Natural killer cell (primary cell): ENCODE data around the gene MLPH. TPM values are rescaled to one million over a fixed set of nuclear protein-coding genes. Genes with fewer than 3 reads are reported as not detected.

Experiments
- ATAC-seq, 3 donors: fragments of 150-1000 bp in 2 of 3; fragments of 200-7000 bp in 1 of 3; cut with Tn5 transposase; 1 replicate in 1 of 3; 2 replicates in 2 of 3; pipeline ENCODE4 v1.10.0; 2021; ENCODE audit warnings: mild to moderate bottlenecking in 2 of 3, moderate library complexity in 2 of 3
- DNase-seq, 2 donors: peaks; one replicate each; pipeline versions ENCODE4 v3.0.0 to v3.0.0-alpha.2; 2013 to 2021; ENCODE audit warnings: mixed read lengths in 1 of 2
- H3K27ac ChIP-seq: one replicate; pipeline ENCODE4 v1.5.1; 2013; ENCODE audit warnings: mild to moderate bottlenecking, low read length
- H3K27me3 ChIP-seq: one replicate; pipeline ENCODE4 v1.6.1; 2013; ENCODE audit warnings: low read length; ENCODE audit not compliant: control insufficient read depth, insufficient read depth
- H3K36me3 ChIP-seq: one replicate; pipeline ENCODE4 v1.6.1; 2013; ENCODE audit warnings: low read length; ENCODE audit not compliant: control insufficient read depth, insufficient read depth
- H3K4me1 ChIP-seq: one replicate; pipeline ENCODE4 v1.6.1; 2013; ENCODE audit warnings: low read length; ENCODE audit not compliant: control insufficient read depth, insufficient read depth
- H3K4me3 ChIP-seq: one replicate; pipeline ENCODE4 v1.5.1; 2013; ENCODE audit warnings: low read length
- H3K9me3 ChIP-seq: one replicate; pipeline ENCODE4 v1.6.1; 2013; ENCODE audit warnings: low read length; ENCODE audit not compliant: control insufficient read depth, insufficient read depth
- H3K27ac Mint-ChIP-seq, 2 donors: one replicate each; pipeline ENCODE4 v1.8.0; 2022; ENCODE audit warnings: mild to moderate bottlenecking in 2 of 2, mixed read lengths in 2 of 2, moderate library complexity in 1 of 2
- H3K27me3 Mint-ChIP-seq, 2 donors: one replicate each; pipeline ENCODE4 v1.8.0; 2022; ENCODE audit warnings: low read depth in 2 of 2, mixed read lengths in 2 of 2
- H3K36me3 Mint-ChIP-seq: one replicate; pipeline ENCODE4 v1.8.0; 2022; ENCODE audit warnings: mixed read lengths
- H3K4me1 Mint-ChIP-seq, 2 donors: one replicate each; pipeline ENCODE4 v1.8.0; 2022; ENCODE audit warnings: mixed read lengths in 2 of 2
- H3K4me3 Mint-ChIP-seq: one replicate; pipeline ENCODE4 v1.8.0; 2022; ENCODE audit warnings: mild to moderate bottlenecking, moderate library complexity, mixed read lengths
- H3K9me3 Mint-ChIP-seq, 2 donors: one replicate each; pipeline ENCODE4 v1.8.0; 2022; ENCODE audit warnings: mixed read lengths in 2 of 2
- CTCF ChIP-seq: fragments of 200-600 bp; IDR thresholded peaks from one replicate; pipeline ENCODE4 v1.8.0; 2022; ENCODE audit warnings: antibody characterized with exemption
- WGBS: methylation state at CpG from one replicate; pipeline ENCODE4 v1.1.7; 2013; ENCODE audit warnings: missing lambda C conversion rate; ENCODE audit not compliant: insufficient coverage; 5-methylcytosine and 5-hydroxymethylcytosine counted together
- intact Hi-C: fragments of 100-400 bp; cut with micrococcal nuclease; formaldehyde crosslinking; loops from one replicate; pipeline ENCODE4 v1.14.2; 2022
- total RNA-seq, 4 donors: library from RNA; stranded (reverse); fragments of 120-200 nt in 1 of 4; gene quantifications; one replicate each; pipeline versions ENCODE4 v1.2.3 to v1.2.4, GENCODE V29; 2013 to 2022

Gene MLPH
- total RNA-seq, 3 donors from 2014 or later (not counting 1 experiment from before 2014, with no cell fraction given) = not detected

GRCh38 chr2:237569041-237569440 lies 82.0 kb downstream of the MLPH start:
- Mint-ChIP-seq H3K27me3 (peaks cover 0 to 5% of the 10 kb centered on the region in 2 donors), H3K4me1 (peaks cover 5 to 6% of the 10 kb centered on the region in 2 donors), H3K4me3 (no peak overlapping the region), H3K36me3 (no peaks in the 10 kb centered on the region), H3K9me3 (no peaks in the 10 kb centered on the region), H3K27ac (no peak overlapping the region)
- no peak for TF ChIP-seq CTCF
- Histone ChIP-seq H3K4me3 (no peak overlapping the region), H3K4me1 (peaks cover 6% of the 10 kb centered on the region), H3K36me3 (no peaks in the 10 kb centered on the region), H3K27me3 (no peaks in the 10 kb centered on the region), H3K27ac (no peak overlapping the region), H3K9me3 (no peaks in the 10 kb centered on the region)
- WGBS = 89% methylated on average over 3 of the region's 5 CpGs
- DNase-seq (no peak), ATAC-seq (no peak)
- intact Hi-C loops = no loop called here

GRCh38 chr2:237569896-237570295 lies 82.8 kb downstream of the MLPH start:
- H3K27me3 ChIP-seq = no peaks in the 10 kb centered on the region
- no peaks in the 10 kb centered on the region for H3K9me3 ChIP-seq
- ATAC-seq (no peak), DNase-seq (no peak)
- no peak overlapping the region for H3K4me3 Mint-ChIP-seq
- TF ChIP-seq CTCF = no peak
- H3K4me1 Mint-ChIP-seq = peaks cover 5 to 6% of the 10 kb centered on the region in 2 donors
- no peaks in the 10 kb centered on the region for H3K9me3 Mint-ChIP-seq
- H3K27ac ChIP-seq = no peak overlapping the region
- H3K36me3 Mint-ChIP-seq = no peaks in the 10 kb centered on the region
- H3K4me3 ChIP-seq = no peak overlapping the region
- H3K27me3 Mint-ChIP-seq = peaks cover 0 to 5% of the 10 kb centered on the region in 2 donors
- H3K4me1 ChIP-seq = peaks cover 6% of the 10 kb centered on the region
- H3K27ac Mint-ChIP-seq = no peak overlapping the region
- intact Hi-C loops = loop anchor here (5.0 kb wide), 2 partner anchors 148 to 418 kb away; no protein-coding TSS in a partner anchor
- no peaks in the 10 kb centered on the region for H3K36me3 ChIP-seq
- 93% methylated on average over 3 of the region's 3 CpGs for WGBS

- Histone ChIP-seq H3K4me3 (no peak overlapping the region), H3K27ac (no peak overlapping the region), H3K4me1 (peaks cover 6% of the 10 kb centered on the region), H3K27me3 (no peaks in the 10 kb centered on the region), H3K9me3 (no peaks in the 10 kb centered on the region), H3K36me3 (no peaks in the 10 kb centered on the region)
- Mint-ChIP-seq H3K4me3 (no peak overlapping the region), H3K9me3 (no peaks in the 10 kb centered on the region), H3K27me3 (peaks cover 0 to 5% of the 10 kb centered on the region in 2 donors), H3K36me3 (no peaks in the 10 kb centered on the region), H3K27ac (no peak overlapping the region), H3K4me1 (peaks cover 5 to 6% of the 10 kb centered on the region in 2 donors)
- no peak for ATAC-seq
- TF ChIP-seq CTCF = no peak
- intact Hi-C loops = loop anchor here (5.0 kb wide), 2 partner anchors 149 to 419 kb away; no protein-coding TSS in a partner anchor
- DNase-seq = no peak
- WGBS = 86% methylated on average over 9 of the region's 9 CpGs
Observed at GRCh38 chr2:237570776-237571335, 83.8 kb downstream of the MLPH start.

- no peak for TF ChIP-seq CTCF
- H3K4me3 ChIP-seq = no peak overlapping the region
- H3K4me3 Mint-ChIP-seq = no peak overlapping the region
- WGBS = 95% methylated on average over 7 of the region's 7 CpGs
- no peaks in the 10 kb centered on the region for H3K36me3 ChIP-seq
- ATAC-seq (no peak), DNase-seq (no peak)
- no peak overlapping the region for H3K27ac ChIP-seq
- peaks cover 0 to 5% of the 10 kb centered on the region in 2 donors for H3K27me3 Mint-ChIP-seq
- H3K27ac Mint-ChIP-seq = no peak overlapping the region
- no peaks in the 10 kb centered on the region for H3K9me3 Mint-ChIP-seq
- H3K9me3 ChIP-seq = no peaks in the 10 kb centered on the region
- H3K4me1 ChIP-seq = peaks cover 6% of the 10 kb centered on the region
- H3K36me3 Mint-ChIP-seq = no peaks in the 10 kb centered on the region
- no peaks in the 10 kb centered on the region for H3K27me3 ChIP-seq
- peaks cover 5 to 6% of the 10 kb centered on the region in 2 donors for H3K4me1 Mint-ChIP-seq
- intact Hi-C loops = loop anchor here (5.0 kb wide), 2 partner anchors 149 to 419 kb away; no protein-coding TSS in a partner anchor
Observed at GRCh38 chr2:237571551-237571950, 84.5 kb downstream of the MLPH start.
